HepG2 (cell line): ENCODE data around the gene PHAX. TPM values are rescaled to one million over a fixed set of nuclear protein-coding genes. Genes with fewer than 3 reads are reported as not detected.

Experiments
- ATAC-seq: fragments of 200-7000 bp; cut with Tn5 transposase; 3 replicates; pipeline ENCODE4 v1.9.1; 2020; ENCODE audit warnings: mild to moderate bottlenecking, moderate library complexity
- BruUV-seq: library from RNA; stranded (reverse); fragments of 400-500 nt; replicated peaks from 2 replicates; lab custom pipeline; 2021; lab: Mats Ljungman, UMichigan
- CTCF ChIA-PET: fragments of 300-600 bp; formaldehyde crosslinking; extraction: SDS; loops from one replicate; lab custom pipeline; 2021; ENCODE audit warnings: low total read pairs, inconsistent platforms, low intra/inter-chr PET ratio; lab: Yijun Ruan, JAX
- POLR2A ChIA-PET: fragments of 350-600 bp; sonication (Branson Sonifier 250); formaldehyde crosslinking; loops from one replicate; lab custom pipeline; 2020; ENCODE audit warnings: antibody characterized with exemption, inconsistent platforms; lab: Yijun Ruan, JAX
- DNase-seq: peaks from one replicate; pipeline ENCODE4 v3.0.0-alpha.2; 2015; ENCODE audit warnings: low spot score
- FAIRE-seq: peaks from 3 replicates; lab custom pipeline; 2011; peaks lifted over from hg19 to GRCh38; lab: Jason Lieb, UNC
- H2AFZ ChIP-seq: one replicate; pipeline ENCODE4 v1.6.1; 2011; ENCODE audit warnings: low read length, inconsistent platforms
- H3K27ac ChIP-seq: fragments of 300-600 bp; 3 replicates; pipeline ENCODE4 v1.8.0; 2011; ENCODE audit warnings: mixed run types, mild to moderate bottlenecking, mixed read lengths, low read length, inconsistent platforms; ENCODE audit not compliant: insufficient read depth; ENCODE audit errors: extremely low read length
- H3K27me3 ChIP-seq, 2 experiments: fragments of 200-600 bp in 1 of 2; 2 replicates in 1 of 2; 3 replicates in 1 of 2; pipeline versions ENCODE4 v1.6.0 to v1.8.0; 2011; ENCODE audit warnings: low read length in 2 of 2, mild to moderate bottlenecking in 2 of 2, moderate library complexity in 2 of 2, inconsistent platforms in 1 of 2; ENCODE audit not compliant: insufficient read depth in 2 of 2, control insufficient read depth in 1 of 2
- H3K36me3 ChIP-seq, 2 experiments: fragments of 200-600 bp in 1 of 2; replicated peaks in 1 of 2; 2 replicates in 1 of 2; 3 replicates in 1 of 2; pipeline versions ENCODE4 v1.5.1 to v1.8.0; 2011; ENCODE audit warnings: low read length in 2 of 2, inconsistent platforms in 1 of 2; ENCODE audit not compliant: insufficient read depth in 2 of 2, control insufficient read depth in 1 of 2
- H3K4me1 ChIP-seq: 2 replicates; pipeline ENCODE4 v1.5.1; 2012; ENCODE audit warnings: low read length, inconsistent platforms; ENCODE audit not compliant: insufficient read depth
- H3K4me2 ChIP-seq: 2 replicates; pipeline ENCODE4 v1.6.0; 2011; ENCODE audit warnings: low read depth, low read length, inconsistent platforms
- H3K4me3 ChIP-seq, 3 experiments: fragments of 200-600 bp in 1 of 3; sonication (generic), shearing (Covaris generic) in 1 of 3; replicated peaks in 1 of 3; 2 replicates each; pipeline ENCODE4 v1.5.1; 2011 to 2016; ENCODE audit warnings: low read length in 3 of 3, inconsistent platforms in 2 of 3, low read depth in 2 of 3, mild to moderate bottlenecking in 2 of 3, control low read depth in 1 of 3, mixed read lengths in 1 of 3; ENCODE audit not compliant: insufficient read depth in 1 of 3
- H3K79me2 ChIP-seq: one replicate; pipeline ENCODE4 v1.6.1; 2011; ENCODE audit warnings: low read length, inconsistent platforms; ENCODE audit not compliant: insufficient read depth
- H3K9ac ChIP-seq: 2 replicates; pipeline ENCODE4 v1.6.0; 2011; ENCODE audit warnings: mild to moderate bottlenecking, low read depth, low read length, inconsistent platforms; ENCODE audit not compliant: insufficient read depth
- H3K9me3 ChIP-seq: 2 replicates; pipeline ENCODE4 v1.5.1; 2012; ENCODE audit warnings: mild to moderate bottlenecking, low read length
- H4K20me1 ChIP-seq: 2 replicates; pipeline ENCODE4 v1.6.0; 2011; ENCODE audit warnings: inconsistent platforms, mild to moderate bottlenecking, low read length, moderate library complexity; ENCODE audit not compliant: insufficient read depth
- CBX1 ChIP-seq: IDR thresholded peaks from one replicate; pipeline ENCODE4 v1.6.1; 2016; ENCODE audit warnings: antibody characterized with exemption, low read depth
- DNMT3B ChIP-seq: conservative IDR thresholded peaks from 2 replicates; pipeline ENCODE4 v1.6.1; 2016; ENCODE audit warnings: missing biosample characterization, control low read depth
- MXI1 ChIP-seq: IDR thresholded peaks from 3 replicates; pipeline ENCODE4 v1.6.1; 2012; ENCODE audit warnings: low read depth, low read length, inconsistent platforms, borderline replicate concordance
- SP140L ChIP-seq: sonication (generic); formaldehyde crosslinking; IDR thresholded peaks from 2 replicates; pipeline ENCODE4 v1.4.0; 2020; ENCODE audit warnings: missing genetic modification reagents, borderline replicate concordance
- TCF7L2 ChIP-seq: IDR thresholded peaks from 2 replicates; pipeline ENCODE4 v1.6.1; 2011; ENCODE audit warnings: mild to moderate bottlenecking, low read depth, low read length, moderate library complexity
- ZNF513 ChIP-seq: sonication (generic); formaldehyde crosslinking; conservative IDR thresholded peaks from 2 replicates; pipeline ENCODE4 v1.5.0; 2020; ENCODE audit warnings: missing genetic modification reagents
- ZNF672 ChIP-seq: sonication (generic); formaldehyde crosslinking; IDR thresholded peaks from 2 replicates; pipeline ENCODE4 v1.8.1; 2022; ENCODE audit warnings: missing genetic modification reagents
- WGBS: methylation state at CpG from one replicate; pipeline ENCODE4 v1.1.6; 2017; ENCODE audit warnings: low lambda C conversion rate; 5-methylcytosine and 5-hydroxymethylcytosine counted together
- in situ Hi-C: cut with HindIII; loops from 2 replicates; pipeline ENCODE4 v1.10.0; 2017; ENCODE audit warnings: low pct_unique_long_range_greater_than_20kb; ENCODE audit not compliant: extremely low pct_ligation_motif_present
- intact Hi-C: fragments of 100-400 bp; cut with micrococcal nuclease; formaldehyde crosslinking; loops from one replicate; pipeline ENCODE4 v1.10.0; 2022; ENCODE audit not compliant: unreplicated experiment
- polyA plus RNA-seq, 8 experiments: library from polyadenylated mRNA; depleted of rRNA in 3 of 8; stranded (reverse) in 7 of 8; unstranded in 1 of 8; fragments of >200 nt; fragmentation: Illumina TruSeq in 4 of 8; extraction: Trizol in 4 of 8; gene quantifications; 2 replicates each; pipeline versions ENCODE4 v1.2.1 to v1.2.3, GENCODE V29; 2011 to 2016; ENCODE audit warnings: low read depth in 4 of 8, missing spikeins in 1 of 8, mixed read lengths in 1 of 8; ENCODE audit not compliant: insufficient read depth in 1 of 8
- total RNA-seq, 5 experiments: library from RNA; depleted of rRNA; stranded (reverse); fragments of >200 nt; fragmentation: Illumina TruSeq; extraction: Trizol; gene quantifications; 2 replicates each; pipeline ENCODE4 v1.2.3, GENCODE V29; 2016; ENCODE audit warnings: low read depth in 1 of 5

Gene PHAX
- total and polyA plus RNA-seq, 2 of the 13 experiments (the other 11 are each of a cell fraction or from before 2014, with no cell fraction given) = 20.0 to 59.7 TPM

GRCh38 chr5:126577415-126577814 lies 23.3 kb upstream of the PHAX start:
- no peaks in the 10 kb centered on the region for H4K20me1 ChIP-seq
- no peak overlapping the region for H2AFZ ChIP-seq
- peaks cover 8 to 52% of the 10 kb centered on the region in 2 experiments for H3K36me3 ChIP-seq
- no peak for FAIRE-seq
- no TSS peak for BruUV-seq
- H3K79me2 ChIP-seq = no peaks in the 10 kb centered on the region
- no peak overlapping the region for H3K4me3 ChIP-seq
- no peaks in the 10 kb centered on the region for H3K27me3 ChIP-seq
- H3K9ac ChIP-seq = no peak overlapping the region
- no peak overlapping the region for H3K4me2 ChIP-seq
- no peaks in the 10 kb centered on the region for H3K9me3 ChIP-seq
- WGBS = 93% methylated on average over 5 of the region's 5 CpGs
- ATAC-seq = no peak
- CTCF ChIA-PET = no interaction called here
- intact Hi-C loops = no loop called here
- DNase-seq = no peak
- TF ChIP-seq TCF7L2 = no peak
- no peaks in the 10 kb centered on the region for H3K4me1 ChIP-seq
- no peak overlapping the region for H3K27ac ChIP-seq
- POLR2A ChIA-PET = no interaction called here
- in situ Hi-C loops = no loop called here

GRCh38 chr5:126579716-126580115 lies 21.0 kb upstream of the PHAX start:
- no peak overlapping the region for H3K9ac ChIP-seq
- no peak overlapping the region for H2AFZ ChIP-seq
- no peak for DNase-seq
- no peaks in the 10 kb centered on the region for H4K20me1 ChIP-seq
- intact Hi-C loops = no loop called here
- no peak overlapping the region for H3K27ac ChIP-seq
- H3K4me2 ChIP-seq = no peak overlapping the region
- no peaks in the 10 kb centered on the region for H3K27me3 ChIP-seq
- POLR2A ChIA-PET = interaction anchor here (2.2 kb wide), 1 partner anchor 15 kb away, joined by 7 read pairs; the partner anchor contains the start of gene ALDH7A1
- TF ChIP-seq DNMT3B (CRISPR knock-in tag) = no peak
- TF ChIP-seq SP140L = no peak
- TF ChIP-seq ZNF672 (CRISPR knock-in tag) = no peak
- no peak for TF ChIP-seq MXI1
- no peak for TF ChIP-seq ZNF513 (CRISPR knock-in tag)
- no peak for TF ChIP-seq CBX1
- TF ChIP-seq, all 625 proteins: peak for 0
- BruUV-seq = no TSS peak
- CTCF ChIA-PET = no interaction called here
- Histone ChIP-seq H3K79me2 (no peaks in the 10 kb centered on the region), H3K4me1 (no peaks in the 10 kb centered on the region), H3K9me3 (no peaks in the 10 kb centered on the region), H3K4me3 (no peak overlapping the region), H3K36me3 (peaks cover 11 to 58% of the 10 kb centered on the region in 2 experiments)
- in situ Hi-C loops = no loop called here
- 94% methylated on average over 2 of the region's 2 CpGs for WGBS
- FAIRE-seq = no peak
- ATAC-seq = no peak
